ENCODE data around the gene IGF2. TPM values are rescaled to one million over a fixed set of nuclear protein-coding genes. Genes with fewer than 3 reads are reported as not detected.

The IGF2 gene
- total and polyA plus RNA-seq, 3 donors from 2014 or later, result 52.3 to 104 (median 69.8) TPM

DNA sequence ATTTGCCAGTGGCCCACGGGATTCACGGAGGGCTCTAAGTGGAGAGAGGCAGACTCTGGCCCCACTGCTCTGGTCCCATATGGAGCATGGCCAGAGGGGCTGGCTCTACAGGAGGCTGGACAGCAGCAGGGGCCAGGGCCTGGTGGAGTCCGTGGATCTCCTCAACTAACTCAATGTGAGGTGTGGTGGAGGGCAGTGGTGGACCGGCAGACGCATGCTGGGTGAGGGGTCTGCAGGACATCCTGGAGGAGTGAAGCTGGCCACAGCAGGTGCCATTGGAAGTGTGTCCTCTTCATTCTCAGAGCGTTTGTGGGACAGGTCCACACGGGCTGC is 15.6 kb downstream of the IGF2 start:
- DNase-seq, result no peak
- intact Hi-C loops (cut with DNase I; ENCODE audit: low total_unique reads), result no loop called here
- Histone ChIP-seq H3K27ac (no peak overlapping the region), H3K27me3 (no peaks in the 10 kb centered on the region), H3K9me3 (no peaks in the 10 kb centered on the region), H3K4me1 (no peaks in the 10 kb centered on the region), H3K4me3 (no peak overlapping the region), H3K36me3 (ENCODE audit: low read depth, missing control alignments) (no peaks in the 10 kb centered on the region)
- no peak for TF ChIP-seq POLR2A (IDR thresholded peaks at IDR 0.05)
- TF ChIP-seq, protein P1, sequence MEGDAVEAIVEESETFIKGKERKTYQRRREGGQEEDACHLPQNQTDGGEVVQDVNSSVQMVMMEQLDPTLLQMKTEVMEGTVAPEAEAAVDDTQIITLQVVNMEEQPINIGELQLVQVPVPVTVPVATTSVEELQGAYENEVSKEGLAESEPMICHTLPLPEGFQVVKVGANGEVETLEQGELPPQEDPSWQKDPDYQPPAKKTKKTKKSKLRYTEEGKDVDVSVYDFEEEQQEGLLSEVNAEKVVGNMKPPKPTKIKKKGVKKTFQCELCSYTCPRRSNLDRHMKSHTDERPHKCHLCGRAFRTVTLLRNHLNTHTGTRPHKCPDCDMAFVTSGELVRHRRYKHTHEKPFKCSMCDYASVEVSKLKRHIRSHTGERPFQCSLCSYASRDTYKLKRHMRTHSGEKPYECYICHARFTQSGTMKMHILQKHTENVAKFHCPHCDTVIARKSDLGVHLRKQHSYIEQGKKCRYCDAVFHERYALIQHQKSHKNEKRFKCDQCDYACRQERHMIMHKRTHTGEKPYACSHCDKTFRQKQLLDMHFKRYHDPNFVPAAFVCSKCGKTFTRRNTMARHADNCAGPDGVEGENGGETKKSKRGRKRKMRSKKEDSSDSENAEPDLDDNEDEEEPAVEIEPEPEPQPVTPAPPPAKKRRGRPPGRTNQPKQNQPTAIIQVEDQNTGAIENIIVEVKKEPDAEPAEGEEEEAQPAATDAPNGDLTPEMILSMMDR (IDR thresholded peaks at IDR 0.05), result no peak
- WGBS, 2 donors, result 92 to 95% methylated on average over 5 to 7 of the region's 7 CpGs

DNA sequence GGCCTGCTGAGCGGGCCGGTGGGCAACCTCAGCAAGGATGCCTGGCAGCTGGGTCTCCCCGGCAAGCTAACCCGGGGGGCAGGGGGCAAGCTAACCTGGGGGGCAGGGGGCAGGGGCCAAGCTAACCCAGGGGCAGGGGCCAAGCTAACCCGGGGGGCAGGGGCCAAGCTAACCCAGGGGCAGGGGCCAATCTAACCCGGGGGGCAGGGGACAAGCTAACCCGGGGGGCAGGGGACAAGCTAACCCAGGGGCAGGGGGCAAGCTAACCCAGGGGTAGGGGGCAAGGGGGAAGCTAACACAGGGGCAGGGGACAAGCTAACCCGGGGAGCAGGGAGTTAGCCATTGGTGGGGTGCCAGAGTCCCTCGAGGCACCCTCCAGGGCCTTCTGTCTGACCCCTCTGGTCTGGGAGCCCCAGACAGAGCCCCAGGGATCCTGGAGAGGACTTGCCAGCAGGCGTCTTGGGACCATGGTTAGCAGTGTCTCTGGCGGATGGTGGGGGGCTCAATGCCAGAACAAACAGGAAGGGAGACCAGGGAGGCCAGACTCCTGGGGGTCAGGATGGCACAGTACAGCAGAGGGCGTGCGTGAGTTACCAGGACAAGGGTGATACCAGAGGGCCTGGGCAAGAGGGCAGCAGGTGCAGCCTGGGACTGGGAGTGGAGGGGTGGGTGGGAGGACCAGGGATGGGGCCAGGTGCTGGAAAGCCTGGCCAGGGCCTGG is 16.1 kb downstream of the IGF2 start:
- WGBS, 2 donors, result 79 to 85% methylated on average over 10 to 12 of the region's 13 CpGs
- Histone ChIP-seq H3K9me3 (no peaks in the 10 kb centered on the region), H3K4me1 (no peaks in the 10 kb centered on the region), H3K36me3 (ENCODE audit: low read depth, missing control alignments) (no peaks in the 10 kb centered on the region), H3K4me3 (no peak overlapping the region), H3K27me3 (no peaks in the 10 kb centered on the region), H3K27ac (no peak overlapping the region)
- no peak for DNase-seq
- intact Hi-C loops (cut with DNase I; ENCODE audit: low total_unique reads), result no loop called here
- TF ChIP-seq, protein P1 (IDR thresholded peaks at IDR 0.05), result no peak
- TF ChIP-seq POLR2A (IDR thresholded peaks at IDR 0.05), result no peak

DNA sequence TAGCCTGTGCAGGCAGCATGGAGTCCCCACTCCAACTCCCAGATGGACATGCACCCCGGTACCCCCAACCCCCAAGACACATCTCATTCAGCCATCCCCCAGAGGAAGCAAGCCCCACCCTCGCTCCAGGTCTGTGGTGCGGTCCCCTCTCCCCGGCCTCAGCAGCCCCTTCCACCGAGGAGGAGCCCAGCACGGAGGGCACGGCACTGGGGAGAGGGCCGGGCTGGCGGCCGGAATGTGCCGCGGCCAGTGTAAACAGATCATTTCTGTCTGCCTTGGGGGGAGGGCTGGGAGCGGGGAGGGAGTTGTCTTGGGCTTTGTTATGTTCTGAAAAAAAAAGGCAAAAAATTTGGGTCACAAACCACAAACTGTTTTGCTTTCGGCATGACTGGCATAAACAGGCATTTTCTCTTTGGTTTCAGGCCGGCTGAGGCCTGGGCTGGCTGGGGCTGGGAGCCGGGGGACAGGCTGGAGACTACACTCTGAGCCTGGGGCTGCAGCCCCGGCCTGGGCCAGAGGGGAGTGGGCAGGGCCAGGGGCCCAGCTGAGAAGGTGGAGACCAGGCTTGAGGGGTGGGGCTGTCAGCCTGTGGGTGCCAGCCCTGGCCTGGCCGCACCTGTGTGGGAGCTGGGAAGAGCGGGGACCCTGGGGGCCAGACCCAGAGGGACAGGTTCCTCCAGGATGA is 16.8 kb downstream of the IGF2 start:
- intact Hi-C loops (cut with DNase I; ENCODE audit: low total_unique reads), result no loop called here
- Histone ChIP-seq H3K4me1 (no peaks in the 10 kb centered on the region), H3K4me3 (no peak overlapping the region), H3K27me3 (no peaks in the 10 kb centered on the region), H3K36me3 (ENCODE audit: low read depth, missing control alignments) (no peaks in the 10 kb centered on the region), H3K9me3 (no peaks in the 10 kb centered on the region), H3K27ac (no peak overlapping the region)
- 75 to 79% methylated on average over 17 to 19 of the region's 19 CpGs for WGBS, 2 donors
- DNase-seq, result no peak
- TF ChIP-seq, protein P1 (IDR thresholded peaks at IDR 0.05), result no peak
- no peak for TF ChIP-seq POLR2A (IDR thresholded peaks at IDR 0.05)

DNA sequence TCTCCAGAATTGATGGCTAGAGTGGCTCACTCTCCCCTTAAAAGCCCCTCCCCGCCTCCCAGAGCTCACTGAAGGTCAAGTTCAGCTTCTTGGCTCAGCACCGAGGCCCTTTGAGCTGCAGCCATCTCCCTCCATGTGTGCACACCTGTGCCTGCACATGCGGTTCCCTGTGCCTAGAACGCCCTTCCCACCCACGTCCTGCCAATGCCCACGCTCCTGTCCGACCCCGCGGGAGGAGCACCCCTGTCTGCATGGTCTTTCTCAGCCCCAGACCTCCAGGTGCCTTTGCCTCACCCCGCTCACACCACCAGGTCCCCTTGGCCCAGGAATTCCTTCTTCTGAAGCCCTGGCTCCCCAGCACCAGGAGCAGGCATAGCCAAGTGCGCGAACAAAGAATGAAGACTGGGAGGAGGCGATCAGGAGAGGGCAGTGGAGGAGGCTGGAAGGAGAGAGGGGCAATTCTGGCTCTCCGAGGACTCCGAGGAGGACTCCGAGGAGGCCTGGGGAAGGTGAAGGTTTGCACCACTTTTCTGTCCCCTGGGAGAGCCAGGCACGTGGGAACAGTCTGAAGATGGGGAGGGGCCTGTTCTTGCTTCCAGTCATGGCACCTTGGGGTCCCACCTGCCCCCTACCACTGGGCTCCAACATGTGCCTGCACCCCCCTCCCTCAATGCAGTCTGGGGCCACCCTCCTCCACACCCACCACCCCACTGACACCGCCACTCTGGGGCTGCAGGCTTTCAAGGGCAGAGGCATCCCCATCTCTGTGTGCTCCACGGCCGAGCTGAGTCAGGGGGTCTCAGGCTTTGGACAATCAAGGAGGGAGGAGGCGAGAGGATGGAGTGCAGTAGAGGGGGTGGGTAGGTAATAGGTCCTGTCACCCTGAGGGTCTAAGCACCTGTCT is 17.7 kb downstream of the IGF2 start:
- Histone ChIP-seq H3K27ac (no peak overlapping the region), H3K4me3 (no peak overlapping the region), H3K4me1 (no peaks in the 10 kb centered on the region), H3K27me3 (no peaks in the 10 kb centered on the region), H3K9me3 (no peaks in the 10 kb centered on the region), H3K36me3 (ENCODE audit: low read depth, missing control alignments) (no peaks in the 10 kb centered on the region)
- WGBS, 2 donors, result 81% methylated on average over 18 to 21 of the region's 21 CpGs
- no peak for TF ChIP-seq POLR2A (IDR thresholded peaks at IDR 0.05)
- TF ChIP-seq, protein P1 (IDR thresholded peaks at IDR 0.05), result no peak
- intact Hi-C loops (cut with DNase I; ENCODE audit: low total_unique reads), result no loop called here
- DNase-seq, result no peak

Data from testis (tissue), 3 donors.